Measurements from ENCODE around the gene RBKS.
"Not testable (repeated sequence)": the region's sequence is repeated elsewhere in the genome, so short reads cannot be mapped to it uniquely, and the experiment has no call there.

The RBKS gene

DNA sequence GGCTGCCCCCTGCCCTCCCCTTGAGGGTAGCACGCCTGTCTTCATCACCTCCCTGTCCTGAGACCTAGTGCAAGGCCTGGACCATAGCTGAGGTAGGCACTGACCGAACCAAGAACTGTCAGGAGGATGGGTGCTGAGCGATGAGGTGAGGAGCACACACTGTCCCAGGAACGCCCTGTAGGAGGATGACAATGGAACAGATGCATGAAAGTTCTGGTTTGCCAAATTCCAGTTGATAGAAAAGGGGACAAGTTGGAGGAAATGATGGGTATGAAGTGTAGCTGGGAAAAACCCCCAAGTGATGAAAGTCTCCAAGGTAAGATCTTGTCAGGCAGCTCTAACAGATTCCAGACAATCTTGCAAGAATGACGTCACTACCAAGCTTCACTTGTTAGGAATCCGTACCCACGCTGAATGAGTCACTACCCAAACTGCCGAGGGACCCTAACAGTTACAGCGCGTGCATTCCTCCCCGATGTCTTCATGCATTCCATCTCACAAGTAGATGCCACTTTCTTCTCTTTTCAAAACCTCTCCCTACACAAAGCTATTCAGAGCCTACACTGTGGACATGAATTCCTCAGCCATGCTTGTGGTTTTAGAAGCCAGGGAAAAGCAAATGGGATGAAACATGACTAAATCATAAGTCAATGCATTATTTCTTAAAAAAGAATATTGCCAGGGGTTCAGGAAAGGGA lies 91.1 kb downstream of the RBKS start:
- DNase-seq (ENCODE audit: low read depth) = peak; percentile 99

DNA sequence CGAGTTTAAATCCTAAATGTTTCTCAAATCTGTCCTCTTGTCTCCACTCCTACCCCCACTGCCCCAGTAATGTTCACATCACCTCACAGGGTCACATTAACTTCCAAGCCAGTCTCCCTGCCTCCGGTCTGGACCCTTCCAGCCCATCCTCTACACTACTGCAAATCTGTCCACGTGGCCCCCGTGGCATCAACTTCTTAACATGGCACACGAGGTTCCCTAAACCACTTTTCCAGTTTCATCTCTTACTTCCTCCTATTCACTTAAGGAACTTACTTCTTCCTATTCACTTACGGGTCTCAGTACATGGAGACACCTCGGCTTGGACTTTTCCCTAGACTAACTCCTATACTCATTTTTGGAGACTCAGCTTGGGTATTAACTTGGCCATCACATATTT lies 91.7 kb downstream of the RBKS start:
- DNase-seq (ENCODE audit: low read depth) = no peak

DNA sequence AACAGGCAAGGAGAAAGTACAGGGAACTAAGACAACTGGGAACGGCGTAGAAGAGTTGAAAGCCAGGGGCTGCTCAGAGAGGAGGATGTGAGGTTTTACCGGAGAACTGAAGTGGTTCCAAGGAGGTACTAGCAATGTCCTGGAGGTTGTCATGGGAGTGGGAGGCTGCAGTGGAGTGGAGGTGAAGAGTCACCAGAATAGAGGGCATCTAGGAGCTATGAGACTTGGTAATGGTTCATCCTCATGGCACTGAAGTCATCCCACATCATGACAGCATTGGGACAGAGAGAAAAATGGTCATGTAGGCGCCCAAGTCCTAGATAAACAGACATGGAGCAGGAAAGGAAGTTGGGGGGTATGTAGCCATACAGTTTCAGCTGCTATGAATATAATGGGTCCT lies 92.3 kb downstream of the RBKS start:
- DNase-seq (ENCODE audit: low read depth) = no peak

DNA sequence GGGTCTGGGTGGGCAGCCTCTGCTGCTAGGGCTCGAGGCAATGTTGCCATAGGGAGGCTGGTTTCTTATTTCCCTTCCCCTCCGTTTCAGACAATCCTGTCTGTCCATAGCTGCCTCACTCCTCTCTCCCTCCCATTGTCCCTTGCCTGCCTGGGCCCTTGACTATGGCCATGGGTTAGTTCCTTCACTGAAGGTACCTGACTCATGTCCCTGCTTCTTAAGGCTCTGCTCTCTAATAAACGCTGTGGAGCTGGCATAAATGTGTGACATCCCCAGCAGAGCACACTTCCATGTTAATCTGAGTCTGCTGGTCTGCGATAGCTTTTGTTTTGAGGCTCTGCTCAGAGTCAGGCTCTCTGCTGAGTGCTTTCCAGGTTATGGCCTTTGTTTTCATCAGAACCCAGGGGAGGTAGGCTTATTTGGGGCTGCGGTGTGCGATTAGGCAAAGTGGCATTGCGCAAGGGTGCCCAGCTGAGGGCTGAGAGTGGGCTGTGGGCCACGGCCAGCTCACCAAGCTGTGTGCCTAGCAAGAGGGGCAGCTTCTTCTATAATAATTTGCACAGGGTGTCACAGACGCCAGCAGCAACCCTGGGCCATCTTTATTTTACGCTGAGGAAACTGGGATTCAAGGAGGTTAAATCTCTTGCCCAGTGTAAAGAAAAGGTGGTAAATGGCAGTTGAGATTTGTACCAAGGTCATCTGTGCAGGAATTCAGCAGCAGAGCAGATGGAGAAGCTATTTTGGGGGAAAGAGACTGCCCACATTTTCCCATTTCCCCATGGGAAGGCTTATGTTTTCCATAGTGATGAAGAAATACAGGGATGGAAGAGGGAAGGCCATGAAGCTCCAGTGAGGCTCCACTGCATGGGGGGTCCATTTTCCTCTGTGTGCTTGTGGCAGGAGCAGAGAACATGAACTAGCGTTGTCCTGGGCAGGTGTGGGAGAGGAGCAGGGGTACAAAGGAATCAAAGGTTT lies 93.1 kb downstream of the RBKS start:
- DNase-seq (ENCODE audit: low read depth) = no peak

DNA sequence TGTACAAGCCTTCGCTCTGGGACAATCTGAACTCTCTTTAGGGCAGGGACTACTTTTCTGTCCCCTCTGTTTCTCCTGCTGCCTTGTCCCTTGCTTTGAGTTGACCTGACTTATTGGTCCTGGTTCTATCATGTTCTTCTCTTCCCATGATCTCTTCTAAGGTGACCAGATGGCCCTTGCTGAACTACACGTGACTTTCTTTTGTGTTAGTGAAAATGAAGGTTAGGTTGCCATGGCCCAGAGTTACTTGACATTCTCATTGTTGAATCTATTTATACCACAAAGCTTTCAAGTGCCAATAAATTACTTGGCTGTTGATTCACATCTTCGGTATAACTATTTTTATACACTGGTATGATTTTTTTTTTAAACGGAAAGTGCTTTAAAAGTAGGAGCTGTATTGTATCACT lies 94.3 kb downstream of the RBKS start:
- no peak for DNase-seq (ENCODE audit: low read depth)

DNA sequence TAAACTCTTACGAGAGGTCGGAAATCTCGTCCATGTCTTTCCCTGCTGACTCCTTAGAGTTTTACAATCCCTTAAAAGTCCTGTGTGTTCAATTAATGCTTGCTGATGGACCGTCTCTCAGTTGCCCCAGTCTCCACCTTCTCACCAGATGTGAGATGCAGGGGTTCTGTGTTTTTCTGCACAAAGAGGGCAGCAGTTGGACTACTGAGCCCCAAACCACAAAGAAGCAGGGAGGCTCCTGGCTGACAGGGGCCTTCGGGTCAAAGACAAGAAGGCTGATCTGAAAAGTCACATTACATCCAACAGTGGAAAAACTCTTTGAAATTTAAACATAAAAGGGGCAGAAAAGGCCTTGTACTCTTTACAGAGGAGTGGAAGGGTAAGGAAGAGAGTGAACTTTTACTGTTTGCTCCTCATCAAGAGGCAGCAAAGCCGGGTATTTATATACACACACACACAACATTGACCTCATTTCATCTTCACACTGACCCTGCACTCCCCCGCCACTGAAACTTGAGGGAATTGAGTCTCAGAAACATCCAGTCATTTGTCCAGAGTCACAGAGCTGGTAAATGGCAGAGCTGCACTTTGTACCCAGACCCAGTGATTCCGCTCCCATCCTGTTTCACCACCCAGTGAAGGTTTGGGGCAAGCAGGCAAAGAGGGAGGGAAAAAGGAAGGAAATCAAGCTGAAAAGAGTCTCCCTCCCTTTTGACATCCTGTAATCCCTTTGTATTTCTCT lies 94.9 kb downstream of the RBKS start:
- DNase-seq (ENCODE audit: low read depth) = no peak

DNA sequence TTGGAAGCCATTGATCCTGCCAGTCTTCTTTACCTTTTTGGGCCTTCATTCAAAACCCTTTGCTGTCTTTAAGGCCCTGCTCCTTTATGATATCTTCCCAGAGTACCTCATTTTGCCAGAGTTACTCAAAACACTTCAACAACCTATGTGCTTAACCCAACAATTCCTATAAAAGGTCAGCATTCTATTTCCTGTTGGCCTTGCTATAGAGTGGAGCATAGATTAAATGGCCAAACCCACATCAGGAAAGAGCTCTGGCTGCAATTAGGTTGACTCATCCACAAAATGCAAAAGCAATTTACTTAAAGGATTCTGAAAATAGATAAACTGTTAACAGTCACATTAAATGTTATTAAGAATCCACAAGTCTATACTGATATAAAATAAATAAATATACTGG lies 97.4 kb downstream of the RBKS start:
- DNase-seq (ENCODE audit: low read depth) = no peak

DNA sequence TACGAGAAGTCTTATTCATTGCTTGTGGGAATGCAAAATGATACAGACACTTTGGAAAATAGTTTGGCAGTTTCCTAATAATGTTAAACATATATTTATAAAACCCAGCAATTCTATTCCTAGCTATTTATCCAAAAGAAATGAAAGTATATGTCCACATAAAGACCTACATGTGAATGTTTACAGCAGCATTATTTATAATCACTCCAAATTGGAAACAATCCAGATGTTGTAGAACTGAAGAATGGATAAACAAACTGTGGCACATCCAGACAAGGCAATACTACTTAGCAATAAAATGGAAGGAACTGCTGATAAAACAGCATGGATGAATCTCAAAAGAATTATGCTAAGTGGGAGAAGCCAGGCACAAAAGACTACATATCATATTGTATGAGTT lies 99.4 kb downstream of the RBKS start:
- DNase-seq (ENCODE audit: low read depth) = no peak

DNA sequence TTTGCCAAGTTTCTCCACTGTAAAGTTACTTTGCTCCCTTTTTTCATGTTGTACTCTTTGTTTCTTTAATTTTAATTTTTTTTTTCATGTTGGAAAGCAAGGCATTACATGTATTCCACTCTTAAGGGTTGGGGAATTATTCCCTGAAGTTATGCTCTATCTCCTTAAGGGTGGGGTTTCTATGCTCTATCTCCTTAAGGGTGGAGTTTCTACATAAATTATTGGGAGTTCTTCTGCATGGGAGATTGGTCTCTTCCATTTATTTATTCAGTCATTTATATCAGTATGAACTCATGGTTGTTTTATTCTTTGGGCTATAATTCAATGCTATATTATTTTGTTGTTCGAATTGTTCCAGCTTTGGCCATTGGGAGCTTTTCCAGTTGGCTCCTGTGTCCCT lies 107.5 kb downstream of the RBKS start:
- no peak for DNase-seq (ENCODE audit: low read depth)

DNA sequence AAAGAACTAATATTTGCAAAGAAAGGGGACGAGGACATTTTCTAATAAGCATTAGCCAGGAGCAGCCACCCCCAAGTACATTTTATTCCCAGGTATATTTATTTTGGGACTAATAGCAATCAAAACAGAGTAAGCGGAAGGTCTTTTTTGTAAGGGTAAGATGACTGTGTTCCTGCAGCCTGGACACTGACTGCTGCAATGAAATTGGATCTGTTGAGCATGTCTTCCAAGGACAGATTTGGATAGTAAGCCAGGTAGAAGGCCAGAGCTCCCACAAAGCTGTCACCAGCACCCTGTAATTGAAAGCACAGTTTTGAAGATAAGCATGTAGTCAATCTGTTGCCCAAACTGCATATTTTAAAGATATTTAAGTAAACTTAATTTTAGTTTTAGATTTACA lies 108.7 kb downstream of the RBKS start:
- no peak for DNase-seq (ENCODE audit: low read depth)

DNA sequence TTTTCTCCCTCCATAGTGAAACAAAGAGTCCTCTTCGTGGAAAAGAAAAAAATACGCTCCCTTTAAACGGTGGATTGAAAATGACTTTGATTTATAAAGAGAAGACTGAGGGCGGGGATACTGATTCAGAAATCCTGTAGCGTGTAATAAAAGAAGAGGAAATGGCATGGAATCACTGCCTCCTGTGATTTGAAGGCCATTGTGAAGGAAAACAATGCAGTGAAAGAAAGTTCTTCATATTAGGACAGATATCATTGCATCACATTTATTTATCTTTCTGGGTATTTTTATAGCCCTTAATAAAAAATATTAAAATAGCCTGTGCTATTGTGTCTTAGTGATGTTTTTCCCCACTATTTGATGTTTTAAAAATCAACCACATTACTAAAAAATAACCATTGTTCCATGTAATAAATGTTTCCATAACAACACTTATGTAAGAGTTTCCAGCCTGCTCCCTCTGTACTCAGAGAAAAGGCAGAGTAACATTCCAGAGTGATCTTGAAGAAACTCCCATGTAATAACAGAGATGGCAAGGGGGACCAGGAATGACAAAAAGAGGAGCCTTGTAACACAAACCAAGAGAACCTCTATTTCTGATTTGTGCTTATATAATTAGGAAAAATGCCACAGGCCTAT lies 110.7 kb downstream of the RBKS start:
- no peak for DNase-seq (ENCODE audit: low read depth)

DNA sequence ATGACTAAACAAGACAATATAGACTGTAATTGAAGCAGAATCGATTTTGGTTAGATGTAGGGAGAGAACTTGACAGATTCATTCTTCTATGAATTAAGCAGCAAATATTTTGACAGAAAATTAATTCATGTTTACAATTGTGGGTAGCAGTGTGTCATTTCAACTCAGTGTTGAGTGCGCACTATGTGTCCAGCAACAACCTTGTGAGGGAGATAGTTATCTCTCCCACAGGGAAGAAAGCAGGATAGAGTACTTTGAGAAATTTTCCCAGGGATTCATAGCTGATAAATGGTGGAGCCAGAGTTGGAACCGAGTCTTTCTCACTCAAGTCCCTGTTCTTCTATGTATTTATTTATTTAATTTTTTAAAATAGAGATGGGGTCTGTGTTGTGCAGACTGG lies 113.5 kb downstream of the RBKS start:
- DNase-seq (ENCODE audit: low read depth) = no peak

DNA sequence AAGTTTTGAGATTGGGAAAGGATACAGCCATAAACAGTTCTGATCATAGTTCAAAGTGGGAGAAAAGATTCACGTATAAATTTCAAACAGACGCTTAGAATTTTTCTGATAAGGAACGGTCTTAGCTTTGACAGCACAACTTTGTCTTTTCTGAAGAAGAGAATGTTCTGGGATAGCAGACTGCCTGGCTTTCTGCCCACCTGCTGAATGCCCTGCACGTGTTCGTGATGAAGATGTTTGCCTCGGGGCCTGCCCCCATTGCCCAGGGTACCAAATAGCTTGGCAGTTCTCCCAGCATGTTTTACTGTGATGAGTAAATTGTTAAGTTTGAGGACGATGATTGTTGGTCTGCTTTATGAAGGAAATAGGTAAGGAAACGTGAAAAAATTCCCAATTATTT lies 114.1 kb downstream of the RBKS start:
- no peak for DNase-seq (ENCODE audit: low read depth)

DNA sequence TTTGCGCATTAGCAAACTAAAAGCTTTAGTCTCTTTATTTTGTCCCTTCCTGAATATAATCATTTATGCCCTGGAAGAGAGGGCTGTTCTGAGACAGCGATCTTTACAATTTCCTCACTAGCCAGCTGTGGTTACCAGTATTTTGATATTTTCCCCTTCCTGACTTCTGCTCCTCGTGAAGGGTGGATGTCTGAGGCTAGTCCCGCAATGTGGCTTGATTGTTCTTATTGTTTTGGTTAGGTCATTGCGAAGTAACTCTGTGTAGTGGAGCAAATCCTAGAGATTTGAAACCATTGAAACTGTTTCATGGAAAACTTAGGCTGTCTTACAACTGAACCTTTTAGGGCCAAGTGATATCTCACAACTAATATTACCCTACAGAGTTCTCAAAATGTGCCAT lies 116.2 kb downstream of the RBKS start:
- DNase-seq (ENCODE audit: low read depth) = no peak

DNA sequence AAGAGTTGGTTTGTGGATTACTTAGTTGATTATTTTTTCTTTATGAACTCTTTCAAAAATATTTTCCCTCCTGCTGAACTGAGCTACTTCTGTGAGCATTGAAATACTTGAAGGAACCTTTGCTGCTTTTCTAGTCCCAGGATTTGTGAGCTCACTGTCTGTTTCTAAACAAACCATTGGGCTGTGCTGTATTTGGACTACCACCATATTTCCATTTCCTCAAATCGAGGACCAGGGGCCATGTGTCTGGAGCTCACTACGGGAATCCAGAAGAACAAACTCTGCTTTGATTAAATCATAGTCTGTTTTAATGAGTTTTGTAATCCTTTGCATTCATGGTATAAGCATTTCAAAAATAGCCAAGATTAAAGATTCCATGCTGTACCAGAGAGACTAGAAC lies 117.4 kb downstream of the RBKS start:
- no peak for DNase-seq (ENCODE audit: low read depth)

DNA sequence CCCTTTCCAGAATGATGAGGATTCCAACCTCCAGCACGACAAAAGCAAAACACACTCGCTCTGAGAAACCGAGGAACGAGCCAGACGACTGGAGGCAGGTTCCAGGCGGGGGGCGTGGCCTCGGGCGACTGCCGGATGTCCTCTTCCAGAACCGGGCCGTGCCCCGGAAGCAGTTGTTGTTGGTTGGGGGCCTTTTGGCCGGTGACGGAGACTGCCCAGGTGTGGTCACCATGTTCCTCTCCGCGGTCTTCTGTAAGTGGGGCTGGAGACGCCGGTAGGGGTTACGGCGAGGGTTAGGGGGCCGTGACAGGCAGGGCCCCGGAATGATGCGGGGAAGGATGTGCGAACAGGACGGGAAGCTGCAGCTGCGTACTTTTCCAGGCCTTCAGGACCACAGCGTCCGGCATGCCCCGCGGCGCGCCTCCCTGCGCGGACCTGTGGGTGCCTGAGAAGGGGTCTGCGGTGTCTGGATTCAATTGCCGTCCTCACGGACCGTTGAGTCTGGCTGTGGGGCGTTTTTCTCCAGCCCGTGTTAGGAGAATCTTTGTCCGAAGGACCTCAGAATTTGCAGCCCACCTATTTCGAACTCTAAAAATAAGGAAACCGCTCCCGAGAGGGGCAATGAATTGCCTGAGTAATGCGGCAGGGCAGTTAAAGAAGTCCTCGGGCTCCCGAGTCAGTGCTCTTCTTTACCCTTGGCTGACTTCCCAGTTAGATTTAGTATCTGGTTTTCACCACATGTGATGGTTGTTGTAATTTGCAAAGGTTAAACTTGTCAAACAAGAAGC lies 118.4 kb downstream of the RBKS start, which contains the start of gene MRPL33:
Gene MRPL33 (plus strand): TSS at position 172 of the 788 bp plus-strand sequence. CDS start 59 bp downstream, at position 231.
- DNase-seq (ENCODE audit: low read depth) = peak; percentile 59

DNA sequence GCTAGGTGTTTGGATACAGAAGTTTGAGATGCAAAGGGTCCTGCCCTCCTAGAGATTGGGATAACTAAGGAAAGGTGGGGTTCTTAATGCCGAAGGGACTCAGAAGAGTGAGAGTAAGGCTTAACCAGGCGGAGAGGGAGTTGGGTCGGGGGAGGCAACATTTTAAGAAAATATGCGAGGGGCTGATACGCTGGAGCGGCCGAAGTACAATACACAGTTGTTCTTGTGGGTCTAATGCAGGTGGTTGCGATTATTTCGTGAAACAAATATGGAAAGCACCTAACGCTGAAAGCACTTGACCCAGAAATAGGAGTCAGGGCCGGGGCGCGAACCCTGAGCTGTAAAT lies 119.0 kb downstream of the RBKS start:
- no peak for DNase-seq (ENCODE audit: low read depth)

DNA sequence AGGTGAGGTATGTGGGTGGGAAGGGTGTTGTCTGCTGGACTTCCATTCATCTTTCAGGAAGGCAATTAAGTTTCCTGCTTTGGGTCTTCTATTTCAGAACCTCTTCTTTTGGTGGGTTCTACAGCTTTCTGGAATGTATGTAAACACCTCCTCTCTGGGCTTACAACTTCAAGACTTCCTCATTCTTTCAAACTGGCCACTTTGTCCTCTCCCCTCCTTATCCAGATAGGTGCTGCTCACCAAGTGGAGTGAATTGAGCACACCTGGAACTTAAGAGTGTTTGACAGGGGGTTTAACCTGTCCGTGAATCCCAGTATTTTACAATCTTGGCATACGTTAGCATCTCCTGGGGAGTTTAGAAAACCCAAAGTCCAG lies 123.9 kb downstream of the RBKS start:
- no peak for DNase-seq (ENCODE audit: low read depth)

DNA sequence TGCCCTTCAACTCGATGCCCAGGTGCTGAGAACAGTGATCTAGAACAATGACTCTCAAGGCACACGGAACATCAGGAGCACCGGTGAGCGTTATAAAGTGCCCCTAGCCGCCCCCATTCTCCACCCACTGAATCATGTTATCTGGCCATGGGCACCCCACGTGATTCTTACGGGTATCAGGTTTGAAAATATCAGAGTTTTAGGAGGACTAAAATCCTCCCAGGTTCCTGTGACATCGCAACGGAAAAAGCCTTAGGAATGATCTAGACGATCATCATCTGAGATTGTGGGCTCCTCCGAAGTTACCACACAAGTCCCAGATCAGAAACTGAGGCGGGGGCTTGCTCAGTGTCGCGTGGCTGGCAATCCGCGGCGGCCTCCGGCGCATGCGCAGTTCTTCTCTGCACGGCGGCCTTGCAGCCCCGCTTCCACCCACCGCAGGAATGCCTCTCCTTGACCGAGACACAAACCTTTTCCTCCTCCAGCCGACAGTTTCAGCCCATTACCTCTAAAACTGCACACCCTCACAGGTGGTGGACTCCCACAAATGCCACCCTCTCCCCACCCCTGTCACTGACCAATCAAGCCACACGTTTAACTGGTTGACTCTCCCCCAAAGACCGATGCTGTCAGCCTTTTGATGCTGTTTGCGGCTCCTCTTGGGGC lies 124.4 kb downstream of the RBKS start:
- no peak for DNase-seq (ENCODE audit: low read depth)

DNA sequence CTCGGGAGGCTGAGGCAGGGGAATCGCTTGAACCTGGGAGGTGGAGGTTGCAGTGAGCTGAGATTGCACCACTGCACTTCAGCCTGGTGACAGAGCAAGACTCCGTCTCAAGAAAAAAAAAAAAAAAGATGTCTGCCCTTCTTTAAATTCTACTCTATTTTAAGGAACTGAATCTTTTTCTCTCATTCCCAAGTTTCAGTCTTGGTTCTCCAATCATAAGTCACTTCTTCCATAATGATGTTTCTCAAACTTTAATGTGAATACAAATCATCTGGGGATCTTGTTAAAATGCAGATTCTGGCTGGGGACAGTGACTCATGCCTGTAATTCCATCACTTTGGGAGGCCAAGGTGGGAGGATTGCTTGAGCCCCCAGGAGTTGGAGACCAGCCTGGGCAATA lies 125.7 kb downstream of the RBKS start:
- DNase-seq (ENCODE audit: low read depth) = not testable (repeated sequence)

DNA sequence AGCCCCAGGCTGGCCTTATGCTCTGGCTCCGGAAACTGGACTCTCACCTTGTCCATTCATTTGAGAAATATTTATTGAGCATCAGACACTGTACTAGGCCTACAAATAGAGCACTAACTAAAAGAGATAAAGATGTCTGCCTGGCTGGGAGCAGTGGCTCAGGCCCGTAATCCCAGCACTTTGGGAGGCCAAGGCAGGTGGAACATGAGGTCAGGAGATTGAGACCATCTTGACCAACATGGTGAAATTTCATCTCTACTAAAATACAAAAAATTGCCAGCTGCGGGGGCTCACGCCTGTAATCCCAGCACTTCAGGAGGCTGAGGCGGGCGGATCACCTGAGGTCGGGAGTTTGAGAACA lies 126.3 kb downstream of the RBKS start:
- no peak for DNase-seq (ENCODE audit: low read depth)
